GM21360 (cell line): Measurements from ENCODE around the gene BTG1.

ENCODE experiments used
- ATAC-seq: cut with Tn5 transposase; IDR thresholded peaks from one replicate; pipeline ENCODE4 v1.9.1; 2021; ENCODE audit warnings: mild to moderate bottlenecking, moderate library complexity; ENCODE audit not compliant: unreplicated experiment

BTG1 gene

DNA sequence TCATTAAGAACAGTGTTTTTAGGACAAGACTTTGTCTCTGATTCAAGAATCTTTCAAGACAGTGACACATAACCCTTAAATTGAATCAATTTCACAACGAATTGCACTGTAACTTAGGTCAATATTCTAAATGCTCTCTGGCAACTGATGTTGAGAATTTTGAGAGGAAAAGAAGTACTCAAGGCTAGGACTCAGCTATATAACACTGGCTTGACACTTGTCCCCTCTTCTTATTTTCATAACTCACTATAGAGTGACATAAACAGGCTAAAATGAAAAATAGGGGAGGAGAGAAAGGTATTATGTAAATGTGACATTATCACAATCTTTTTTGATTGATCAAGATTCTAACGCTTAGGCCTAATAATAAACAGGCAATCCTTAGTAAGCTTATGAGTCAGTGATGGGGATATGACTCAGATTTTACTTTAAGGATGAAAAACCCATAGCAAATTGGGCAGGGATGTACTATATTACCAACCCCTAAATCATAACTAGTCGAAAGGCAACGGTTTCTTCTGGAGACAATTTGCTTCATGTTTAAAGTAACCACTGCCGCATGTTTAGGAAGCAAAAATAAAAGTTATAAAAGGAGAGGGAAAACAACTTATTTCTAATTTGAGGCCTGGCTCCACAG lies 10.9 kb downstream of the BTG1 start:
- peak; percentile 30 for ATAC-seq

DNA sequence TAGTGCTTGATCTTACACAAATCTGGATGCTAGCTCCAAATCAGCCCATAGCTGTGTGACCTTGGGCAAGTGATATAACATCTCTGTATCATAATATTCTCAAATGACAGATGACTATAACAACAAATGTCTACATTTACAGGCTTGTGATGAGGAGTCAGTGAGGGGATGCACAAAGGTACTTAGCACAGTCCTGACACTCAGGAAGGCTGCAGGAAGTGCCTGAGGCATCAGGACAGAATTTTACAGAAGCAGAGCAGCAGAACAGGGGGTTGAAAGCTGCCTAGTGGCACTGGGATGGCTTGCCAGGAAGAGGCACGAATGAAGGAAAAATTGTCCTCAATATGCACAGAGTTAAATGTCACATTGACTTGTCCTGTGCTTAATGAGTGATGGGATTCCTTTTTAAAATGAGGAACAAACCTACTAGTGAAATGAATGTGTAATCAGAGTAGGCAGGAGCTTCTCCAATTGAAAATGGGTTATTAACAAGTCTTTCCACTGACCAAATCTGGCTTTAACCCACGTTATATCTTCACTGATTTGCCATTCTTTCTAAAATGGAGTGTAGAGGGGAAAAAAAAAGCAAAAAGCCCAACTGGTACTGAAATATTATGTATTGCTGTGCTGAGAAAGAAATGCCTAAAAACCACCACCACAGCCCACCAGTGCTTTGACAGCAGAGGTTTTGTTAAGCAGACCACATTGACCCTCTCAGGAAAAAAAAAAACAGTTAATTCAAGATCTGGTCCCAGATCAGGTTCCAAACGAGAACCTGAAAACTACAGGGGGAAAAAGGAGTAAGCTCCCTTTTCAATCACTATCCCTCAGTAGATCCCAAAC lies 11.6 kb downstream of the BTG1 start:
- ATAC-seq: no peak

DNA sequence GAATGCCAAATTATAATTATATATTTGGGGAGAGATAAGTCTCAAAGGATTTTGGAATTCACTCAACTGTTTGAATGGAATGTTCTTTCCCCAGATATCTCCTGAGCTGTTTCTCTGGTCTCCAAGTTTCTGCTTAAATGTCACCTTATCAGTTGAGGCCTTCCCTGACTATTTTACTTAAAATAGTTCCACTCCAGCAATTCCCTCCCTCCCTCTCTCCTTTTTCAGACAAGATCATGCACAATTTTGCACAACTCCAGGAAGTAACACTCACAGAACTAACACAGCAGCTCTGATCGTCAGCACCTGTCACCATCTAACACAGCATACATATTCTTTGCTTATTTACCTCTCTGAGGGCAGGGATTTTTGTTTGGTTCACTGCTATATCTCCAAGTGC lies 12.5 kb downstream of the BTG1 start:
- no peak for ATAC-seq

DNA sequence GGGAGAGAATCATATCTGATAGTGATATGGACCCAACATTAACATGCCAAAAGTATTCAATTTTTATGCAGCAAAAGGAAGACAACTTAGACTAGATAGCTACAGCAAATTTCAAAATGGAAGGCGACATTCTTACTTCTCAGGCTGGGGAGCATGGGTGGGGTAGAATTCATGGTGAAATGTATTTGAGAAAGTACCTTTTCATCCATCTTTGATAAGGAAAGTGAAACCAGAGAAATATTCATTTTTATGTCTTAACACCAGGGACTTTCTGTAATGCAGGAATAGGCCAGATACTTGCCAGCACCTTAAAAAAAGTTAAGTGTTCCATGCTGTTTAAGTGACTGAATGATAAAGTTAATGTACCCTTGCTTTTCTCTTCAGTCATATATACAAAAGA lies 13.4 kb downstream of the BTG1 start:
- ATAC-seq: no peak

DNA sequence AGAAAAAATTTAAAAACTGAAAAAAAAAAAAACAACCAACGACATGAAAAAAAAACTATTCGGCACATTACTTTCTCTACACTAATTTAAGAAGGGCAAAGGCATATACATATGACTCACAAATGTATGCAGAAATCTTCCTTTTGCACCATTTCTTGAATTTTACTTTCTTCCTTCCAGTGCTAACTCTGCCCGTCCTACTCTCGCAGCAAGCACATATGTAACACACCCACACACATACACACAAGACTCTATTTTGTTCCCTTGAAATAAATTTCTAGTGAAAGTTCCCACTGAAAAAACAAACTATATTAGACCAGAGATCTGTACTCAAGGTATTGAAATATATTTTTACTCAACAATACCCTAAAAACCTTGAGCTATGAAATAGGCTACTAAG lies 14.6 kb downstream of the BTG1 start:
- ATAC-seq: no peak

DNA sequence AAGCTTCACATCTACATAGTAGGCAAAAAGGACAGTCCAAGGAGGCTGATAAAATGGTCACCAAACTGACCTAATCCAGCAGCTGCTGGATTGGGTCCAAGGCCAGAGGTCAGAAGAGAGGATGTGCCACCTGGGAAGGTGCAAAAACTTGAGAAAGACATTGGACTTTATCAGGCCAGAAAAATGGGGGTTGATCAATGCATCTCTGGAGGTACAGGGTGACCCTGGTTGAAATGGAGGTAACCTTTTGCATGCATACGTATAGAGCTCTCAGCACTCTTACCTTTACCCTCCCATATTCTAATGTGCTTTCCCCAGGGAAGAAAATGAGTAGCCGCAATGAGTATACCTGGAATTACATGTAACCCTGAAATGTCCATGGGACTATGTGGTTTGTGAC lies 16.0 kb downstream of the BTG1 start:
- no peak for ATAC-seq

DNA sequence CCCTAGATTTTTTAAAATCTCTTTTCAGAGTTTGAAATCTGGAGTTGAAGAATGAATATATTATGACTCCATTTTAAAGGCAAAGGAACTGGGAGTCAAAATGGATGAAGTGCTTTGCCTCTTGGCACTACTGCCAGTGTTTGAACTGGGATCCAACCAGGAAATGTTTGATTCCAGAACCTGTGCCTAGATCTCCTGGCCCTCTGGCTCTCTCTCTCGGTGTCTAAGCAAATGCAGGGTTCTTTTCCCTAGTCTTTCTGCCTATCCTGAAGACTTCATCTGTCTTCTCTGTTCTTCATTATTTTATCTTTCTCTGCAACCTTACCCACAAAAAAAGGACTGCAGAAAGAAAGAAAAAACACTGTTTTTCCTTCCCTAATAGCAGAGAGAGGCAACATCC lies 17.0 kb downstream of the BTG1 start:
- ATAC-seq: no peak

DNA sequence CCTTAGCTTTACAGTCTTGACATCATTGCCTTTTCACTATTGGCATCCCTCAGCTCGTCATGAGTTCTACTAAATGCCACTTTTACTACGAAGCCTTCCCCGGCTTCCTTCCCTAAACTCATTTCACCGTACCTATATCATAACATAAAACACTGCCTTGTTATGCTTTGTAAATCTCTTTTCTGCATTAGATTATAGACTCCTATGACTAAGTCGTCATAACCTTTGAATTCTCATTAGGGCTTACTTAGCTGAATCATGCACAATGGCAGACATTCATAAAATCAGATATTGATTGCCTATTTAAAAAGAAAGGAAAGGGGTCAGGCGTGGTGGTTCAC lies 21.0 kb downstream of the BTG1 start:
- ATAC-seq: no peak

DNA sequence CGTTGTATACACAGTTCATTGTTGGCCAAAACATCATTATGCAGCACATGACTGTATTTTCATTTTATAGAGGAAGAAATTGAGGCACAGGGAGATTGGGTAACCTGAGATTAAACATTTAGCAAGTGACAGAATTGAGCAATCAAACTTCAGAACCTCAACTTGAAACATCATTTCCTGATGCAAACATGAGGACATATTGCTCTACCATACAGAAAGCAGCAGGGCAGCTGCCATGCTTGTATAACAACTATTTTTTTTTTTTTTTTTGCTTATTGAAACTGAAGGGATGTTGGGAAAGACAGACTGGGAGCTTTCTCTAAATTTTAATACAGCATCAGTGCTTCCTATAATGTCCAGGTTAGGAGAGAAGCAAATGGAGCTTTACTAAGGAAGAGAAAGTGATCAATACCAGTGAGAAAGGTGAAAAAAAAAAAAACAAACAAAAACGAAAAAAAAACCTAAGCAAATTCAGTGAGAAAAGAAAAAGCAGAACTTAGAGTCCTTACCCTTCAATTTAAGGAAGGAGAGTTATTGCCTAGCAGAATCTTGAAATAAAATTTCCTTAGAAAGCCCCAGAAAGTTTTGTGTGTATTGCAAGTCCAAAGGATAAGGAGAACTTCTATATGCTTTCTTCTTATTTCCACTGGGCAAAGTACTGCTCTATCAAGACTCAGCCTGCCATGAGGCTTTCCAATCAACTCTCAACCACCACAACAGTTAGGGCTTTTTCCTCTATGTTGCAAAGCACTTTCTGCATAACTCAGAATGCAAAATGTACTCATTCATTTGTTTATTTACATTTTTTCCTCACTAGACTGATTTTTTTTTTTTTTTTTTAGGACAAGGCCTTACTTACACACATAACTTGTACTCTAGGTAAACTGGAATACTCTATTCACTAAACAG lies 21.6 kb downstream of the BTG1 start:
- ATAC-seq: no peak

DNA sequence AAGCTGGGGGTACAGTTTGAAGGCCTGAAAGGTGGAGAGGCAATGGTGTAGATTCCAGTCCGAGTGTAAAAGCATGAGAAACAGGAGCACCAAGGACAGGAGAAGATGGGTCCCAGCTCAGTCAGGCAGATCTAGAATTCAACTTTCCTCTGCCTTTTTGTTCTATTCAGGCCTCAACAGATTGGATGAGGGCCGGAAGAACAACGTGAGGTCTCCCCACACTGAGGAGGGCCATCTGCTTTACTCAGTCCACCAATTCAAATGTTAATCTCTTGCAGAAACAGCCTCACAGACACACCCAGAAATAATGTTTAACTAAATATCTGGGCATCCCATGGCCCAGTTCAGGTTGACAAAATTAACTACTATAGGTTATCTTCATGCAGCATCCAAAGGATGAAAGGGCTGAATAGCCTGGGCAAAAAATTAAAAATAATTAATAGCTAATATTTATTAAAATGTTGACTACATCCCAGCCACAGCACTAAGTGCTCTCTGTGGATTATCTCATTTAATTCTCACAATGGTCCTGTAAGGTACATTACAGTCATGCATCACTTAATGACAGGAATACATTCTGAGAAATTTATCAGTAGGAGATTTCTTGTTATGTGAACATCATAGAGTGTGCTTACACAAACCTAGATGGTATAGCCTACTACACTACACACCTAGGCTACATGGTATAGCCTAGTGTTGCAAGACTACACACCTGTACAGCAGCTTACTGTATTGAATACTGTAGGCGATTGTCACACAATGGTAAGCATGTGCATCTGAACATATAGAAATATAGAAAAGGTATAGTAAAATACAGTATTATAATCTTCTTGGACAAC lies 22.5 kb downstream of the BTG1 start:
- ATAC-seq: no peak

DNA sequence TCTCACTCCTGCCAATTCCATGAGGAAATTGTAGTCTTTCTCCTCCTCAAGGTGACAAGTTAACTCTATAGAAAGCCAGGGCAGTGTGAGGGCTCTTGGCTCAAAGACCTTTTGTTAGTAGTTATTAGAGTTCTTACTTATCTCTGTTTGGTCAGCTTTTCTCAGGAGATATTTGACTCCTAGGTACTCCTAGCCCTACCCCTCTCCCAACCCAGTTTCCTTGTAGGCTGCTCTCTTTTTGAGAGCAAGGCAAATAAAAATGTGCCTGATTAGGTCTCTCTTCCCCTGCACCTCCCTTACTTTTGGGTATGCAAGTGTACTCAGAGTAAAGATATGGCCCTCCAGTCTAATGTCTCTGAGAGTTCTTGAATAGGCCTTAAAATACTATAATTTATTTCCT lies 23.8 kb downstream of the BTG1 start:
- no peak for ATAC-seq

DNA sequence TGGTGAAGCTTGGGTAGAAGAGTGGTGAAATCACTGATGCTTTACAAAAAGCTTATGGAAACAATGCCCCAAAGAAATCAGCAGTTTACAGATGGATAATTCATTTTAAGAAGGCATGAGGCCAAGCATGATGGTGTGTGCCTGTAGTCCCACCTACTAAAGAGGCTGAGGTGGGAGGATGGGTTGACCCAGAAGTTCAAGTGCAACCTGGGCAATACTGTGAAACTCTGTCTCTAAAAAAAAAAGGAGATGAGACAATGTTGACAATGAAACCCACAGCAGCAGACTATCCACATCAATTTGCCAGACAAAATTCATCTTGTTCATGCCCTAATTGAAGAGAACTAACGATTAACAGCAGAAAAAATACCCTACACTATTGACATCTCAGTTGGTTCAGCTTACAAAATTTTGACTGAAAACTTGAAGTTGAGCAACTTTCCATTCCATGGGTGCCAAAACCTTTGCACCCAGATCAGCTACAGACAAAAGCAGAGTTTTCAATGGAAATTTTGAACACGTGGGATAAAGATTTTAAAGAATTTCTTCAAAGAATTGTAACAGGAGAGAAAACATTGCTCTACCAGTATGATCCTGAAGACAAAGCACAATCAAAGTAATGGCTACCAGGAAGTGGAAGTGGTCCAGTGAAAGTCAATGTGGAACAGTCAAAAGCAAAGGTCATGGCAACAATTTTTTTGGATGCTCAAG lies 26.7 kb downstream of the BTG1 start:
- ATAC-seq: no peak

DNA sequence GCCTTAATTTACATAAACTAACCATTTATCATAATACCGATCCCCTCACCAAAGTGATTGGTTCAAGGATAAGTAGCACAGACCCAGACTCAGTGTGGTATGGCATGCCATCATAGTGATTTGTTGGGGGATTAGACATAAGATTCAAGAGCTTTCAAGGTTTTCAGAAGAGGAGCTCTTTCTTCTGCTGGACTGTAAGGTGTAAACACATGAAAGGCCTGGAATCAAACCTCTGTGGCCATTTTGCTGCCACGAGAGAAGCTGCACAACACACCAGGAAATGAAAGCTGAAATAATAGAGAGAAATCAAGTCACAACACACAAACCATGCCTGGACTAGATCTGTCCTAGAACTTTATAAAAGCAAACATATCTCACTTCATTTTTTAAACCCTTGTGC lies 30.8 kb downstream of the BTG1 start:
- ATAC-seq: no peak

DNA sequence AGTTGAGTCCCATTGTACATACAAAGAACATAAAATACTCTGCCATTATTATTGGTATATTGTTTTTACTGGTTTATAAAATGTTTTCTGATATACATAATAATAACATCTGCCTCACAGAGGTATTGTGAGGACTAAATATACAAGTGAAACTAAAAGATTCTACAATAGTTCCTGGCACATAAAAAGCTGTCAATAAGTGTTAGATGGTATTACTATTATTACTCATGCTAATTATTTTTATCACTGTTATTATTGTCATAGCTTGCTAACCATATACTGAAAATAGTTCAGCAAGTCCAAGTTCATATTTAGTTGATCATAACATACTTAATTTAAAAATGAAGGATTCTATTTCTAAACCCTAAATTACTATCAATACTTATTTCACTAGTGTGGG lies 34.4 kb downstream of the BTG1 start:
- peak; percentile 57 for ATAC-seq

DNA sequence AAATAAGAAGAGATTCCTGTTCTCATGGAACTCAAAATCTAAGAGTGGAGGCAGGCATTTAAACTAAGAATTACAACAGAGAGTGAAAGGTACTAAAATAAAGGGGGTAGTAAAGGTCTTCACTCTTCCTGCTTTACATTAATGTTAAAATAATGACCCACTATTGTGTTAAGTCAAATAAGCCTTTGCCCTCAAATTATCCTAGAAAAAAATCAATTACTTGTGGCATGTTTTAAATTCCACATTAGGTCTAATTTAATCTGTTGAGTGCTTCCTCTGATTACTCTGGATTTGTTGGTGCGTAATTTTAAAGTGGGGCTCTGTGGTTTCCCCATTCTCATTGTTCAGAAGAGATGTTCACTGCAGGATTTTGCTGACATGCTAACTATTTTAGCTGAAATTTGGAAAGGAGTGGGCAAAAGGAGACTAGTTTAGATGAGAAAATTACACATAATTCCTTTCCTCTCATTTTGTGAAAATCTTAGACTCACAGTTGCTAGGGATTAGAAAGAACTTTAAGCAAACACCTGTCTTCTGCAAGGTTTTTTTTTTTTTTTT lies 35.5 kb downstream of the BTG1 start:
- no peak for ATAC-seq

DNA sequence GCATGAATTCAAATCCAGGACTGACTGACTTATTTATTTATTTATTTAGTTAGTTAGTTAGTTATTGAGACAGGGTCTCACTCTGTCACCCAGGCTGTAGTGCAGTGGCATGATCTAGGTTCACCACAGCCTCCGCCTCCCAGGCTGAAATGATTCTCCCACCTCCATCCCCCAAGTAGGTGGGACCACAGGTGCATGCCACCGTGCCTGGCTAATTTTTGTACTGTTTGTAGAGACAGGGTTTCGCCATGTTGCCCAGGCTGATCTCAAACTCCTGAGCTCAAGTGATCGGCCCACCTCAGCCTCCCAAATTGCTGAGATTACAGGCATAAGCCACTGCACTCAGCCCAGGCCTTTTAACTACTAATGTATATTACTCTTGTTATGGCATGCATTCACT lies 36.0 kb downstream of the BTG1 start:
- no peak for ATAC-seq

DNA sequence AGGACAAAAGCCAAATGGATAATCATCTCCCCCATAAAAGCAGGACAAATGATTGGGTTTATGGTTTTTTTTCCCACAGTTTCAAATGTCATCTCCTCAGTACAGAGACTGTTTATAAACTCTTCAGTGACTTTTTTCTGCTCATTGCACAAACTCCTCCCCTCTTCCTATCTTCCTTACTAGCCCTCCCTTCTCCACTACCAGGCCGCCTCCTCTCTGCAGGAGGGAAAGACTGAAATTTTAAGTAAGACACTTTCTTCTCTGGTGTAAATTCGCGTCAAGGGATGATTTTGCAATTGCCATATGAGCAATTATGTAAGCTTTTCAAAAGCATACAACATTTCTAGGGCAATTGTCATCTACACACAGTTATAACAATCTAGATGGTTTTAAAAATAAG lies 37.0 kb downstream of the BTG1 start:
- no peak for ATAC-seq

DNA sequence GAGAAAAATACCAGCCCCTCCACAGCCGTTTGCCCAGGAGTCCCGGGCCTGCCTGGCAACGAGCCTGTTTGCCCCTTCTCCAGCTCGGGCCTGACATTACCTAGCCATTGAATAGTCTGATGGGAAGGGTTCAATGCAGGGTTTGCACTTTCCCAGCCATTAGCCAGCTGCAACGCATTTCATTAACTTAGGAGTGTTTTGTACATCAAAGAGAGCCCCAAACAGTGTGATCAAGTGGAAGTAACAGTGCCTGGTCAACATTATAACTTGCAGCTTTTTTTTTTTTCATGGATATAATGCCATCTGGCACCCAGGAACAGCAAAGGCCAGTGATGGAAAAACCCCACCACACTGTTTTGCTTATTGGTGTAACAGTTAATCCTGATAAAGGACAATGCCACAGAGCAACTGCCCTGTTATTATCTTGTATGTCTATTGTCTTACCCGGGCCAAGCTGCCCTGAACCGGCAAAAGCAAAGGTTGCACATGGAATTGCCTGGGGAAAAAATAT lies 38.0 kb downstream of the BTG1 start:
- ATAC-seq: no peak

DNA sequence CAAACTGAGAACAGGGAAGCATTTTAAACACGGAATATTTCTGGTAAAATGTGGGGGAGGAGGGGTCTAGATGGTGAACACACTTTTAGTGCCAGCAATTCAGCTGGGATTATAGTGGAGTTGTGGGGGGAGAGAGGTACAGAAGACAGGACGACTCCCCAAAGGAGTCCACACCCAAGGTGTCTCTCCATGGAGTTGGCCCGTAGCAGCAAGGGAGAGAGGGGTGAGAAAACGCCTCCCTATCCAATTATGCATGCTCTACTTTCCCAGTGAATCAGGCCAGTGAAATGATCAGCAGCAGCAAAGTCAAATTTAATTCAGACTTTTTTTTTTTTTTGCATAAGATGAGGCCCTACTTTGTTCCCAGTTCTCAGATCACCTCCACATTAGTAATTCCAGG lies 38.6 kb downstream of the BTG1 start:
- ATAC-seq: no peak

DNA sequence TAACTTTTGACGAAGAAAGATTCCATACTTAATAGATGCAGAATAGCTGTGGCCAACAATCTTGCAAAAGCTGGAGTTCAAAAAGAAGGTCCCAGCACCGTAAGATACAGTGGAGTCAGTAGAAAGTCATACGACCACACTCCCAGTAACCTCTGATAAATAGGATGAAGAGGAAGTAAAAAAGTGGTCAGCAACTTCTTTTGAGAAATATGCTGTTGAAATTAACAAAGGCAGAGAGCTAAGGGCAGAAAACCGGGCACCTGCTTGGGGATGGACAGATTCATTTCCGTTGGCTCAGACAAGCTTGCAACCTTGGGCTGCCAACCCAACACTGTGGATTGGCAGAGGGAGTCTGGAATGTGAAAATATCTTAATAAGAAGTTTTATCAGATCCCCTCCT lies 40.0 kb downstream of the BTG1 start:
- no peak for ATAC-seq
